ENCODE measurements around the gene TMPRSS7.

Gene TMPRSS7

GRCh38 chr3:112034436-112034835 is at the start of gene TMPRSS7:
TSS of gene TMPRSS7 (plus strand) at chr3:112034736. CDS start at chr3:112034846, 110 bp downstream.
- H2AFZ ChIP-seq (ENCODE audit: low read depth, low read length), result no peak within 1 kb of the TSS
- H3K79me2 ChIP-seq (ENCODE audit: insufficient read depth, low read length), result no peaks in the 10 kb centered on the region
- no peak within 1 kb of the TSS for H3K27ac ChIP-seq (ENCODE audit: low read length)
- no peak within 1 kb of the TSS for H3K9ac ChIP-seq (ENCODE audit: low read depth, low read length)
- no peaks in the 10 kb centered on the region for H3K27me3 ChIP-seq (ENCODE audit: insufficient read depth, low read length, poor library complexity)
- ATAC-seq (ENCODE audit: insufficient read depth, low read depth), result no peak
- H3K4me1 ChIP-seq (ENCODE audit: insufficient read depth, low read length), result no peaks in the 10 kb centered on the region
- H3K4me2 ChIP-seq (ENCODE audit: insufficient read depth, low read length), result no peak within 1 kb of the TSS
- no peaks in the 10 kb centered on the region for H3K9me3 ChIP-seq (ENCODE audit: insufficient read depth, low read length, severe bottlenecking)
- TF ChIP-seq EZH2 (IDR thresholded peaks at IDR 0.05; ENCODE audit: borderline replicate concordance, low read depth, low read length, severe bottlenecking), result no peak
- no peak for TF ChIP-seq CTCF (IDR thresholded peaks at IDR 0.05; ENCODE audit: borderline replicate concordance, extremely low read depth, low read length, poor library complexity, severe bottlenecking)
- no peak for DNase-seq
- H3K36me3 ChIP-seq (ENCODE audit: insufficient read depth, low read length), result no peaks in the 10 kb centered on the region
- no peak within 1 kb of the TSS for H3K4me3 ChIP-seq (ENCODE audit: low read depth in 1 of 2, low read length in 2 of 2)
- H4K20me1 ChIP-seq (ENCODE audit: insufficient read depth, low read length), result no peaks in the 10 kb centered on the region

GRCh38 chr3:111986800-111987199 is 47.7 kb upstream of the TMPRSS7 start:
- TF ChIP-seq CTCF (IDR thresholded peaks at IDR 0.05; ENCODE audit: borderline replicate concordance, extremely low read depth, low read length, poor library complexity, severe bottlenecking), result no peak
- TF ChIP-seq EZH2 (IDR thresholded peaks at IDR 0.05; ENCODE audit: borderline replicate concordance, low read depth, low read length, severe bottlenecking), result no peak
- Histone ChIP-seq H3K27me3 (ENCODE audit: insufficient read depth, low read length, poor library complexity) (no peaks in the 10 kb centered on the region), H3K9ac (ENCODE audit: low read depth, low read length) (no peak overlapping the region), H4K20me1 (ENCODE audit: insufficient read depth, low read length) (peaks cover 4% of the 10 kb centered on the region; the same call in 1 of the 2 replicates), H3K79me2 (ENCODE audit: insufficient read depth, low read length) (peaks cover 47% of the 10 kb centered on the region), H3K27ac (ENCODE audit: low read length) (no peak overlapping the region), H3K4me3 (ENCODE audit: low read depth in 1 of 2, low read length in 2 of 2) (no peak overlapping the region), H3K9me3 (ENCODE audit: insufficient read depth, low read length, severe bottlenecking) (no peaks in the 10 kb centered on the region), H3K36me3 (ENCODE audit: insufficient read depth, low read length) (peaks cover 78% of the 10 kb centered on the region), H3K4me1 (ENCODE audit: insufficient read depth, low read length) (peaks cover 8% of the 10 kb centered on the region; the same call in 1 of the 2 replicates), H3K4me2 (ENCODE audit: insufficient read depth, low read length) (no peak overlapping the region), H2AFZ (ENCODE audit: low read depth, low read length) (no peak overlapping the region)
- no peak for DNase-seq
- no peak for ATAC-seq (ENCODE audit: insufficient read depth, low read depth)

- TF ChIP-seq EZH2 (IDR thresholded peaks at IDR 0.05; ENCODE audit: borderline replicate concordance, low read depth, low read length, severe bottlenecking) (no peak), CTCF (IDR thresholded peaks at IDR 0.05; ENCODE audit: borderline replicate concordance, extremely low read depth, low read length, poor library complexity, severe bottlenecking) (peak; percentile 75)
- ATAC-seq (ENCODE audit: insufficient read depth, low read depth), result peak; percentile 88
- Histone ChIP-seq H3K9ac (ENCODE audit: low read depth, low read length) (no peak overlapping the region), H3K27ac (ENCODE audit: low read length) (no peak overlapping the region), H3K27me3 (ENCODE audit: insufficient read depth, low read length, poor library complexity) (no peaks in the 10 kb centered on the region), H3K4me2 (ENCODE audit: insufficient read depth, low read length) (no peak overlapping the region), H4K20me1 (ENCODE audit: insufficient read depth, low read length) (0 out of 2 replicates have a peak, but pooled peaks cover 4% of the 10 kb centered on the region), H3K36me3 (ENCODE audit: insufficient read depth, low read length) (peaks cover 75% of the 10 kb centered on the region), H3K9me3 (ENCODE audit: insufficient read depth, low read length, severe bottlenecking) (no peaks in the 10 kb centered on the region), H3K4me3 (ENCODE audit: low read depth in 1 of 2, low read length in 2 of 2) (no peak overlapping the region), H3K4me1 (ENCODE audit: insufficient read depth, low read length) (no peaks in the 10 kb centered on the region), H3K79me2 (ENCODE audit: insufficient read depth, low read length) (peaks cover 24% of the 10 kb centered on the region), H2AFZ (ENCODE audit: low read depth, low read length) (no peak overlapping the region)
- DNase-seq, result no peak
These were observed 45.4 kb upstream of the TMPRSS7 start for GRCh38 chr3:111989061-111989678.

Measured in DND-41 (cell line).